Pancreas (tissue), 10 donors: ENCODE results near the gene FGF12. TPM values are rescaled to one million over a fixed set of nuclear protein-coding genes. Genes with fewer than 3 reads are reported as not detected.

Experiments used
- ATAC-seq, 4 donors: fragments of 200-7000 bp; cut with Tn5 transposase; one replicate each; pipeline versions ENCODE4 v1.8.0 to v1.9.1; 2020; ENCODE audit warnings: mild to moderate bottlenecking in 4 of 4, moderate library complexity in 4 of 4
- DNase-seq, 6 donors: peaks; one replicate each; pipeline ENCODE4 v3.0.0-alpha.2; 2020
- FAIRE-seq: peaks from 2 replicates; lab custom pipeline; 2012; peaks lifted over from hg19 to GRCh38; lab: Jason Lieb, UNC
- H3K27ac ChIP-seq, 4 donors: fragments of 200-600 bp; sonication (generic); 1 replicate in 3 of 4; 2 replicates in 1 of 4; pipeline versions ENCODE4 v1.5.0 to v1.8.0; 2020
- H3K27me3 ChIP-seq, 4 donors: fragments of 200-600 bp; one replicate each; pipeline ENCODE4 v1.8.0; 2021
- H3K36me3 ChIP-seq, 3 donors: fragments of 200-600 bp; sonication (generic) in 1 of 3; one replicate each; pipeline versions ENCODE4 v1.5.0 to v1.8.0; 2020 to 2021
- H3K4me1 ChIP-seq, 3 donors: fragments of 200-600 bp; one replicate each; pipeline ENCODE4 v1.8.0; 2021
- H3K4me3 ChIP-seq, 4 donors: fragments of 200-600 bp; sonication (generic) in 2 of 4; one replicate each; pipeline versions ENCODE4 v1.5.0 to v1.8.0; 2020 to 2021
- H3K9me3 ChIP-seq, 4 donors: fragments of 200-600 bp; one replicate each; pipeline ENCODE4 v1.8.0; 2021
- WGBS, 2 donors: extraction: QIAGEN DNeasy Blood & Tissue Kit; methylation state at CpG; one replicate each; pipeline ENCODE4 v1.1.7; 2013; 5-methylcytosine and 5-hydroxymethylcytosine counted together
- intact Hi-C, 3 donors: fragments of 100-400 bp; cut with DNase I; formaldehyde crosslinking; loops; one replicate each; pipeline versions ENCODE4 v1.11.1 to v1.14.2; 2022
- polyA plus RNA-seq, 2 donors: library from polyadenylated mRNA; stranded (reverse); fragments of 200-250 nt; gene quantifications; one replicate each; pipeline ENCODE4 v1.2.3, GENCODE V29; 2013
- total RNA-seq, 6 donors: library from RNA; stranded (reverse); fragmentation: NEBNext Ultra II Directional in 4 of 6; extraction: Animal tissue kit (Norgen Biotek cat#: 25700) in 4 of 6; gene quantifications; one replicate each; pipeline versions ENCODE4 v1.2.1 to v1.2.4, GENCODE V29; 2021 to 2023
- TF ChIP-seq, protein P1 (sequence below), 4 donors: fragments of 200-600 bp; sonication (generic) in 3 of 4; IDR thresholded peaks; one replicate each; pipeline versions ENCODE4 v1.5.0 to v1.8.0; 2021; ENCODE audit warnings: antibody characterized with exemption in 4 of 4
- donor health status: healthy with polysubstance abuse.
- donor health status: DM: no; HTN: no; CAD: no; lungs with moderate emphysema.
- donor health status: DM: no; HTN: no; CAD: no.
- donor health status: control.
- donor health status: control.
- donor health status: Bipolar disorder and iron deficiency.
- donor health status: DM: yes; HTN: yes; CAD: no.
- donor health status: DM: no; HTN: no; CAD: no.
- donor health status: DM: no; HTN: no; CAD: no.
- donor health status: DM: yes; HTN: yes; CAD: no.

Gene FGF12
- total and polyA plus RNA-seq, 8 donors: 3.6 to 8.6 (median 6.4) TPM

DNA sequence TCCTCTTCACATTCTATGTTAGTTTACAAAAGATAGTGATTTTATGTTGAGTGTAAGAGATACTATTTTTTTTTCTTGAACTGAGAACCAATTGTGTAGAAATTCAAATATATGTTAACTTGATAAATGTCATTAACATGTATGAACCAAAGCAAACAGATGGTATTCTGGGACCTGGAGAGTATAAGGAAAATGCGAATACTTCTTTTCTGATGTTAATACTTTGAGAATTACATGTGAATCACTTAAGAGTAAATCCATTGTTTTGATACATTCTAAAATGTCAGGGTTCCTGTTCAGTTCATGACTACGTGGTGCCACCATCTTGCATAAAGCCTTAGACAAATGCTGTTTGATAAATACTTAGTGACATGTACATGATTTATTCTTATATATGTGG, 541.3 kb downstream of the FGF12 start:
- H3K27ac ChIP-seq: no peak overlapping the region
- no peak for FAIRE-seq
- H3K4me3 ChIP-seq: no peak overlapping the region
- ATAC-seq: no peak
- intact Hi-C loops: loop anchor here in 1 of 3 donors (10.0 kb wide), 1 partner anchor 249 kb away; no protein-coding TSS in a partner anchor
- TF ChIP-seq, protein P1, sequence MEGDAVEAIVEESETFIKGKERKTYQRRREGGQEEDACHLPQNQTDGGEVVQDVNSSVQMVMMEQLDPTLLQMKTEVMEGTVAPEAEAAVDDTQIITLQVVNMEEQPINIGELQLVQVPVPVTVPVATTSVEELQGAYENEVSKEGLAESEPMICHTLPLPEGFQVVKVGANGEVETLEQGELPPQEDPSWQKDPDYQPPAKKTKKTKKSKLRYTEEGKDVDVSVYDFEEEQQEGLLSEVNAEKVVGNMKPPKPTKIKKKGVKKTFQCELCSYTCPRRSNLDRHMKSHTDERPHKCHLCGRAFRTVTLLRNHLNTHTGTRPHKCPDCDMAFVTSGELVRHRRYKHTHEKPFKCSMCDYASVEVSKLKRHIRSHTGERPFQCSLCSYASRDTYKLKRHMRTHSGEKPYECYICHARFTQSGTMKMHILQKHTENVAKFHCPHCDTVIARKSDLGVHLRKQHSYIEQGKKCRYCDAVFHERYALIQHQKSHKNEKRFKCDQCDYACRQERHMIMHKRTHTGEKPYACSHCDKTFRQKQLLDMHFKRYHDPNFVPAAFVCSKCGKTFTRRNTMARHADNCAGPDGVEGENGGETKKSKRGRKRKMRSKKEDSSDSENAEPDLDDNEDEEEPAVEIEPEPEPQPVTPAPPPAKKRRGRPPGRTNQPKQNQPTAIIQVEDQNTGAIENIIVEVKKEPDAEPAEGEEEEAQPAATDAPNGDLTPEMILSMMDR (IDR thresholded peaks at IDR 0.05): no peak
- no peaks in the 10 kb centered on the region for H3K36me3 ChIP-seq
- 91 to 97% methylated on average over 2 of the region's 2 CpGs for WGBS, 2 donors
- no peaks in the 10 kb centered on the region for H3K9me3 ChIP-seq
- no peaks in the 10 kb centered on the region for H3K4me1 ChIP-seq
- no peaks in the 10 kb centered on the region for H3K27me3 ChIP-seq
- no peak for DNase-seq

DNA sequence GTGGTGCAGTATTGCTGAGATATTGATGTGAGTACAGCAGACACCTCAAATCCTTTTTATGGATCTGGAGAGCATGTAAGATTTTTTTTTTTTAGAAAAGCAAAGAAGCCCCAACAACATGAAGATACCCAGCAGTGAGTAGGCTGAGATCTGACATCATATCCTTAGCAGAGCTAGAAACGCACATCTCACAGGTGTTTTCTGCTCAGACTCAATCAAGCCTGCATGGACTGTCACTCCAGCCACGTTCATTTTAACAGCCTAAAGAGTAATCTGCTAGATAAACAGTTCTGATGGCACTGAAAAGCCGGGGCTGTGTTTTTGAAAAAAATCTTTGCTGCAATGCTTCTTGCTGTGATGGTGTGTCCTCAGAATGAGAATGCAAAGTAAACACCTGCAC, 544.2 kb downstream of the FGF12 start:
- H3K9me3 ChIP-seq: no peaks in the 10 kb centered on the region
- peak in 2 of 4 donors; percentile 19 to 37 for ATAC-seq
- H3K36me3 ChIP-seq: no peaks in the 10 kb centered on the region
- intact Hi-C loops: loop anchor here in 1 of 3 donors (10.0 kb wide), 1 partner anchor 252 kb away; no protein-coding TSS in a partner anchor
- no peak overlapping the region for H3K4me3 ChIP-seq
- H3K4me1 ChIP-seq: no peaks in the 10 kb centered on the region
- TF ChIP-seq, protein P1 (IDR thresholded peaks at IDR 0.05): no peak
- 47 to 52% methylated on average over 3 of the region's 3 CpGs for WGBS, 2 donors
- H3K27me3 ChIP-seq: no peaks in the 10 kb centered on the region
- no peak overlapping the region for H3K27ac ChIP-seq
- no peak for DNase-seq
- no peak for FAIRE-seq

DNA sequence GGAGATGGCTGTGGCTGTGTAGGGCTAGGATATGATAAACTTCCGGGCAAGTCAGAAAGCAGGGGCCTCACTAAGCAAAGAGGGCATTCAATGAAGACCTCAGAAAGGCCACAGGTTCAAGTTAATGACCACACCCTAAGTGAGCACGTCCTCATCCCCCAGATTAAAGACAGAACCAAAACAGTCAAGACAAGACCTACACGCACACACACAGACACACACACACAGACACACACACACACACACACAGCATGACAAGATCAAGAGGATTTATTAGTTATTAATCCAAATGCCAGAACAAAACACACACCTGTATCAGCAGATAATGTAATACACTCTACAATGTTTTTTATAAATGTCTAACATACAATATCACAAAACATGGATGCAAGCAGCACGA, 546.2 kb downstream of the FGF12 start:
- Histone ChIP-seq H3K9me3 (no peaks in the 10 kb centered on the region), H3K27ac (no peak overlapping the region), H3K27me3 (no peaks in the 10 kb centered on the region), H3K4me1 (no peaks in the 10 kb centered on the region), H3K36me3 (no peaks in the 10 kb centered on the region), H3K4me3 (no peak overlapping the region)
- DNase-seq (no peak), FAIRE-seq (no peak), ATAC-seq (no peak)
- intact Hi-C loops: loop anchor here in 1 of 3 donors (10.0 kb wide), 1 partner anchor 254 kb away; no protein-coding TSS in a partner anchor
- 81 to 88% methylated on average over 4 of the region's 4 CpGs for WGBS, 2 donors
- TF ChIP-seq, protein P1 (IDR thresholded peaks at IDR 0.05): no peak

DNA sequence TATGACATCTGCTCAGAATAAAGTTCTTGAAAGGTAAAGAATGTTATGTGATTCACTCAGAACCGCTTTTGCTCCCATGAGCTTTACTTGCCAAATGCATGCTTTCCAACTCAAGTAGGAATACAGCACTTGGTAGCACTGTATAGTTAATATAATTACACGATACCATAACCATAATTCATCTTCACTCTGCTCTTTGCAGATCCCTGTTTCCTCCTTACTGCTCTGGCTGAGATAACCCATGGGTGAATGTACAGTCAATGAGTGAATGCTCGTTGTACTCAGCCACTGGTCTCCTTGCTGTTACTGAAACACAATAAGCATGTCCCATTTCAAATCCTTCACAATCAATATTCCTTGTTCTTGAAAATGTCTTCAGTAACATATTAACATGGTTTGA, 550.0 kb downstream of the FGF12 start:
- no peak overlapping the region for H3K27ac ChIP-seq
- no peak for FAIRE-seq
- H3K27me3 ChIP-seq: no peaks in the 10 kb centered on the region
- H3K36me3 ChIP-seq: no peaks in the 10 kb centered on the region
- DNase-seq: no peak
- 88 to 94% methylated on average over 3 of the region's 3 CpGs for WGBS, 2 donors
- ATAC-seq: no peak
- no peaks in the 10 kb centered on the region for H3K4me1 ChIP-seq
- H3K9me3 ChIP-seq: no peaks in the 10 kb centered on the region
- TF ChIP-seq, protein P1 (IDR thresholded peaks at IDR 0.05): no peak
- intact Hi-C loops: no loop called here
- H3K4me3 ChIP-seq: no peak overlapping the region

DNA sequence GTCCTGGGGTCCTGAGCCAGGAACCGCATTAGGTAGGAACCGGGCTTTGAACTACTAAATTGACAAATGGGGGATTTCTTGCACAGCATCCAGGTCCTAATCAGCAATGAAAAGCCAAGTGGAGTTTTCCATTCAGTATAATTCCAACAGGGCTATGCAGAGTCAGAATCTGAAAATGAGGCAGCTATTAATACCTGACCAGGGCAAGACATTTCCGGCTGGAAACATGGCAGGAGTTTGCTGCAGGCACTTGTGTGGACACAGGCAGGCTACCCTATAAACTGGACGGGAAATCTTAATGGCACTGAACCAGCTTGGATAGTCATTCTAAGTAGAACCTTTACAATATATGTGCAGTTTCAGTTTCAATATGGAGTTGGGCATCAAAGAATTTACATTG, 553.1 kb downstream of the FGF12 start:
- DNase-seq (no peak), FAIRE-seq (no peak)

More for the DNA sequence above, 553.1 kb downstream of the FGF12 start:
- Histone ChIP-seq H3K36me3 (no peaks in the 10 kb centered on the region), H3K9me3 (no peaks in the 10 kb centered on the region), H3K27ac (no peak overlapping the region), H3K4me1 (no peaks in the 10 kb centered on the region), H3K4me3 (no peak overlapping the region), H3K27me3 (no peaks in the 10 kb centered on the region)
- TF ChIP-seq, protein P1 (IDR thresholded peaks at IDR 0.05): no peak
- no peak for ATAC-seq
- intact Hi-C loops: no loop called here
- WGBS, 2 donors: 91 to 96% methylated on average over 4 of the region's 4 CpGs
